HG03342 (cell line): ENCODE results near the gene AHCYL1.

Source experiments
- ATAC-seq: cut with Tn5 transposase; IDR thresholded peaks from one replicate; pipeline ENCODE4 v1.9.1; 2021; ENCODE audit warnings: mild to moderate bottlenecking, moderate library complexity; ENCODE audit not compliant: unreplicated experiment

Gene AHCYL1

DNA sequence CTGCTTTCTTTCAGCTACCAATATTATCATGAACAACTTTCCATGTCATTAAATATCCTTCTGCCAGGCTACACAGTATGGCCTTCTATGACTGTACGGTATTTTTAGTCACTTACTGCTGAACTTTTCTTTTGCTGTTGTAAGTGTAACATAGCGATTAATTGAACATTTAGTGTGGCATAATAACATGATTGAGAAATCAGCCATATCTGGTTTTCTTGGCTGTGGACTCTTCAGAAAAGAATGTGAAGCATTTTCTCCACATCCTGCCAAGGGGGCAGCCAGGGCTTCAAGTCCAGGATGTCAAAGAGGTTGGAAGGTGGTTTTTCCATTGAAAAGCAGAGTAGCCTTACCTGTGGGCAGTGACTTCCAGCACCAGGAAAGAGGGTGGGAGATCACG, 8.8 kb upstream of the AHCYL1 start:
- ATAC-seq = no peak

DNA sequence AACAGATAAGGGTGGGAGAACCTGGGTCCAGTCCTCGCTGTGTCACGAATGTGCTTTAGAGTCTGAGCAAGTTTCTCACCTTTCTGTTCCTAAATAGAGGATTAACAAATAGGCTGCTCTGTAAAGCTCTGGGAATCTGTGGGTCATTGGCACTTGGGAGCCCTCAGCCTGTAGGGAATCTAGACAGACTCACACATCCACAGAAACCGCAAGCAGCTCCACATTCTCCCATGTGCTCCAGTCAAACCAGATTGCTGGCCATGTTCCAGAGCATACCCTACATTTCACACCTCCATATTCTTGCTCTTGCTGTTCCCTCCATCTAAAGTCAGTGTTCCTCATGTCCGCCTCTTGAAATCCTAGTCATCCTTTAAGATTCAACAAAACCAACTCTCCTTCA, 7.8 kb upstream of the AHCYL1 start:
- ATAC-seq = no peak

DNA sequence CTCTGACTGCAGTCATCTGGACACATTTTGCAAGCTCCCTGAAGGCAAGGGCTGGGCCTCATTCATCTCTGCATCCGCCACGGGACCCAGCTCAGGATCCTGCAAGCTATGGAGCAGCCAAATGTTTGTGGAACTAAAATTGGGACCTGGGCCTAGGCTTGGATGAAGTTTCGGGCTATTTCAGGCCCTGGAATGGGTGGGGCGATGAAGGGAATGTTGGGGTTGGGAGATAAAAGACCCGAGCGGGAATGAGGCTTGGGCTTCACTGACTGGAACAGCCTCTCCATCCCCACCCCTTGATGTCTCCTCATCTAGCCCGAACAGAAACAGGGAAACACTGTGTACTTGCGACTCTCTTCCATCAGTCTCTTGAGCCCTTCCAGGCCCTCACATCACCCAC, 7.3 kb upstream of the AHCYL1 start:
- no peak for ATAC-seq

DNA sequence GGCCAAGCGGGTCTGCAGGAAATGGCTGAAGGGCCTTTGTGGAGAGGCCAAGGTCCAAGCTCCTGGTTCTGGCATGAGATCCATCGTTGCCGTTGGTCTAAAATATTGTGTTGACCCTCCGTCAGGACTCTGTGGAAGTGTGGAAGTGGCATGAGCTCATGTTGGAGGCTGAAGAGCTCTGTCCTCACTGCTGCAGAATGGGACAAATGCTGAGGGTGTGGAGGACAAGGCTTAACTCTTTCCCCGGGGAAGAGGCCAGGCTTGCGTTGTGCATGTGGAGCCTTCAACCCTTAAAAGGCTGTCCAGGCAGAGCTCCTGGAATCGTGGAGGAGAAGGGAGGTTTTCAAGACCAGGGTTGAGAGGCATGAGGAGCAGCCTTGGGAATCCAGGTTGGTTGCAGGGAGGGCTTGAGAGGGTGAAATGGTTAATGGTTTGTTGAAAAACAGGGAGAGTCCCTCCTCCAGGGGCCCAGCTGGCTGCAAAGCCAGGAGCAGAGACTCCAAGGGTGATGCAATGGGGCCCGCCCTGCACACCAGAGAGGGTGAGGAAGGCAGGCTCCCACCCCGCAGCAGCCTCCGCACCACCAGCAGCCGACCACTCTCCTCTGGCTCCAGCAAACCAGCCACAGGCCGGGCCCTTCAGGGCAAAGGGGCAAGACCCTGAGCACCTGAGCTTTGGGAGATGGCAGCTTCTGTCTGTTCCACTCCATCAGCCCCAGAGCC, 6.7 kb upstream of the AHCYL1 start:
- ATAC-seq = no peak

DNA sequence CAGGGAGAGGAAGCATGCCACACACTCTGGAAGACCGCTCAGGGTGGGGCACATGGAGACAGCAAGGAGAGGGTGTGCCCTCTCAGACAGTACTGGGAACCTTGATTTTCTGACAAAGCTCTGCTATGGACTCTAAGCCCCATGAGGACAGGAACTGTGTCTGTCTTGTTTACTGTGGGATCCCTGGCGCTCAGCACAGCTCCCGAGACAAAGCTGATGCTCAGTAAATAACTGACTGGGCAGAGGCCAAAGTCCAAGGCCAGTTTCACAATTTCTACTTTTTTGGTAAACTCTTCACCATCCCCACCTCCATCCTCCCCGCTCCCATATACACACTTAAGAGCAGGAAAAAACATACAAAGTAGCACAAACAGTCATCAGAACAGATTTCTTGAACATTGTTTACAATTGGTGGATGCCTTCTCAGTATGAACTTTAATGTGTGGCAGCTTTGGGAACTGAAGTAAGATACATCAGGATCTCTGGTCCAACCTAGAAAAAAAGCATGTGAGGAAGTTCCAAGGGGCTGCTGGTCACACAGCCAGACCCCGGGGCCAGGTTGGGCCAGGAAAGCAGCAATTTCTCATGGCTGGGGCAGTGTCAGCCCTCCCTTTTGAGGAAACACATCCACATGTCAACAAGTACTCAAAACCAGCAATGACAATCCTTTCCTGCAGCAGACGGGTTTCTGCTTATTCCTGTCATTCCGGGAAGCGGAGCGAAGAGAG, 5.6 kb upstream of the AHCYL1 start:
- no peak for ATAC-seq

DNA sequence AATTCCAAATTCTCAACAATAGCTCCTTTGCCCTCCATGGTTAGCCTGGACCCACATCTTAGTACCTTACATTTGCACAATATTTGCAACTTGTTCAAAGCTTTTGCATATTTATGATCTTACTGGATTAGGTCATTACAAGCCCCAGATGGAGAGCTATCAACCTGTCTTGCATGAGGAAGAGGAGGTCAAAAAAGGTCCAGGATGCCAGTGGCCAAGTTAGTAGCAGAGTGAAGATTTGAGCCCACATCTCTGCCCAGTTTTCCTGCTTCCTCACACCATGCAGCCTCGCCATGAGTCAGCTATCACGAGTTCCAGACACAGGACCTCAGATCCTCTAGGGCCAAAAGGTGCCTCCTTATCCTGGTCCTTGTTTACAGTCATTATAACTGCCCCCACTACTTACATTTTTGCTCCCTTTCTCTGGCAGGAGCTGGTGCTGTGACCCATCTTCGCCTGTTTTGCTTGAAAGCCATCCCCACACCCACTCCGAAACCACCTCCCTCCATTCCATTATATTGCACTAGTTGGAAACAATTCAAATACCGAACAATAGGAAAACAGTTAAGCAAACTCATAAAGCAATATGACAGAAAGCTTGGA, 5.0 kb upstream of the AHCYL1 start:
- no peak for ATAC-seq

DNA sequence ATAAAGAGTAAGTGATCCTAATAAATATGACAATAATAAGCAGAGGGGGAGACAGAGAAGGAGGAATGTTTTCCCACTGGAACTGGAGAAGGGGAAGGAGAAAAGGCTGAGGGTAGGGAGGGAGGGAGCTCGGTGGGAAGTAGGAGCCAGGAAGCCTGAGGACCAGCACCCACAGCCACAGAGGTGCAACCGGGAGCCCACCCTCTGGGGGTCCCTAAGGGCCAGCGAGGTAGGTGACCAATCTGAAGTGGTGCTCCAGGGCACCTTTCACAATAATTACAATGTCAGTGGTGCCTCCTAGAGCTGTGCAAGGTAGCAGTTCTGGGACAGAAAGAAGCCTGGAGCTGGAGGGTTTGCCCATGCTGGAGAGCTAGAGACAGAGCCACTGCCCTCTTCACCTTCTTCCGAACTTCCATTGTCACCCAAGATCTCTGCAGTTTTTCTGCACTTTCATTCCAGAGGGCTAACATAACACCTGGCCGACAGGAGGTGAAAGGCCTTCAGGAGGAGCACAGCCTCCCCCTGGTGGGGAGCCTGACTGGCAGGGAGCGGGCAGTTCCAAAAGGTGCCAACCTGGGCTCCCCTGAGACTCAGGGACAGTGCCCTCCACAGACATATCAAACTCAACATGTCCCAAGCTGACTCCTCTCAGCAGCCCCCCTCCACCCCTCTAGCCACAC, 4.1 kb upstream of the AHCYL1 start:
- no peak for ATAC-seq

DNA sequence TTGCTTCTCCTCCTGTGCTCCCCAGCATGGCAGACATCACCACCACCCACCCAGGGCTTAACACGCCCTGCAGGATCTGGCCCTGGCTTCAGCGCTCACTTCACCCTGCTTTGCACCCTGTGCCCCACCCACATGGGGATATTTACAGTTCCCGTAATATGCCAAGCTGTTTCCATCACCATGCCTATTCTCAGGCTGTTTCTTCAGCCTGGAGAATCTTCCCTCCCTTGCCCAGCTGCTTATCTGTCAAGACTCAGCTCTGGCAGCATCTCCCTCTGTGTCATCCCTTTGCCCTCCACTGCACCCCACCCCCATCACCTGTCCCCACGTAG, 3.6 kb upstream of the AHCYL1 start:
- no peak for ATAC-seq

DNA sequence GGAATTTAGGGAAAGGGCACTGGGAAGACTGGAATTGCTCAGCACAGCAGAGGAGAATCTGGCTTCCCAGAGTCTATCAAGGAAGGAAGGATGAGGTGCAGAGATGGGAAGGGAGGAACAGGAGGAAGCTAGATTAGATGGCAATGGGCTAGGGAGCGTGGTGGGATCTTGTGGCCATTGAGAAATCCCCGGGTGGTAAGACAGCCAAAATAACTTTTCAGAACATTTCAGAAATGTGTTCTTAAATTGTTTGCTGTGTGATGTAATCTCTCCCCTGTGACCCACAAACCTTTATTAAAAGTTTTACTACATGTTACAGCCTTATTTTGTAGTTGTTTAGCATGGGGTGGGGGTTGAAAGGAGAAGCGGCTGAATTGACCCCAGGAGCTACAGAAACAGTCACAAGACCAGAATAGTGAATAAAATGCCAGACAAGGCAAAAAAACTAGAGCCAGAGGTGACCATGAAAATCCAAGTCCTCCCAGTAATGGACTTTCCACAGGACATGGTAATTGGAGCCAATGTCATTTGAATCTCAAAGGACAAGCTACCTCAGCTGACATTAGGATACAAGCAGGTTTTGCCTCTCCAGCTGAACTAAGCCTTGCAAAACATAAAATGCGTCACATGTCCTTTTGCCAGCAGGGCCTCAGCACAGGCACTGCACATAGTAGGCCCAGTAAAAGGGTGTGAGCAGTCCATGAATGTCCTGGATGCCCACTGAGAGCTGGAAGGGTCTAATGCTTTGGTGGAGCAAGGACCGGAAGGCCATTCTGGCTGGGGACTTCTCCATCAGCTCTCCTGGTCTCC, 980 bp upstream of the AHCYL1 start:
- no peak for ATAC-seq

DNA sequence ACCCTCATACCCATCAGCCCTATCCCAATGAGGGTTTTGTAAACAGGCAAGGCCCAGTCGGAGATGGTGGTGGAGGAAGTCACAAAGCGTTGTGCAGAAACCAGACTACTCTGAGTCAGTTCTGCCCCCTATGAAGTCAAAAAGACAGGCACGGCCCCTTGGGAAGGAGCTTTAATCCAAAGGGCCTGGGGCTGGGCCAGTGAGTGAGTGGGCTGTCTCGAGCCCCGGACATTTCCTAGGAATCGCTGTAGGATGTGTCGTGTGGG, 442 bp upstream of the AHCYL1 start:
- peak; percentile 1 for ATAC-seq

DNA sequence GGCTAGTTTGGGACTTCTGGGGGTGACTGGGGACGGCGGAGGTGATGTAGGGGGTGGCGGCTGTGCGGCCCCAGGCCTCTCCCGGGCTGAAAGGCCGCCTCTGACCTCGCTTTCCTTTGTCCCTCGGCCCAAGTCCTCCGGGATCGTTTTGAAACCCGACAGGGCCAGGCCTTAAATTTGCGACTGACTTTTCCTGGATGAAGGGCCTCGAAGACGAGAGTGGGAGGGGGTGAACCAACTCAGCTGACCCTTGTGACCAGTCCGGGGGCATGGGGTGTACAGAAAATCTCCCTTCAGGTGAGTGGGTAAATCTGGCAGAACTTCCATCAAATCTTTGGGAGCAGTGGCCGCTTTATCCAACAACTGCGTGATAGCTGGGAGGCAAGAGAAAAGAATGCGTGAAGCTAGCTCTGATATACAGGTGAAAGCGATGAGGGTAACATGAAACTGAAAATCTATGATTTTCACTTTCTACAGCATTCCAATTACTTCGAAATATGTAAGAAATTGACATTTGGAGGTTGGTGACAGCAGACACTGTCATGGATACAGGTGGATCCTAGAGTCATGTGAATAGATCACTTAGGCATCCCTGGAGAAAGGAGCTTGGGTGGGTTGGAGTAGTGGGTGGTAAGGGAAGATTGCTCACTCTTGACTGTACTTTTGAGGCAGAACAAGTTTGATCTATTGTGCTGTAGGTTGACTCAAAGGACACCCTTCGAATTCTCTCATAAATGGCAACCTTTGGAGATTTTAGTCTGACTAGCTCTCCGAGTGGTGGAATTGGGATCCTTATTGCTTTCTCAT, 885 bp downstream of the AHCYL1 start:
- ATAC-seq = no peak

DNA sequence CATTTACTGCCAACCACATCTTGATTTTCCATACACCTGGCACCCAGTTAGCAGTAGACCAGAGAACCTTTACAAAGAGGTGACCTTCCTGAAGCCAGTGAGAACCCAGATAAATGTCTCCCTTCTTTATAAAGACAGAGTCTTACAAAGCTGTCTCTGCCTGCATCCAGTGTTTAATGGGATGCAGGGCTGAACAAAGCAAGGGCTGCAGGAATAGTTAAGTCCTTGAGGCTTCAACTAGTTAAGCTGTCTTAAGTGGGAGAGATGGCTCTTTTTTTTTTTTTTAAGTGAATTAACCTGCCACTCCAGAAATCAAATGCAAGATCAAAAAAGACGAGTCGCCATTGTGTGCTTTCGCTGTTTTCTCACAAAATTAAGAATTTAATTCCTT, 1.5 kb downstream of the AHCYL1 start:
- no peak for ATAC-seq

DNA sequence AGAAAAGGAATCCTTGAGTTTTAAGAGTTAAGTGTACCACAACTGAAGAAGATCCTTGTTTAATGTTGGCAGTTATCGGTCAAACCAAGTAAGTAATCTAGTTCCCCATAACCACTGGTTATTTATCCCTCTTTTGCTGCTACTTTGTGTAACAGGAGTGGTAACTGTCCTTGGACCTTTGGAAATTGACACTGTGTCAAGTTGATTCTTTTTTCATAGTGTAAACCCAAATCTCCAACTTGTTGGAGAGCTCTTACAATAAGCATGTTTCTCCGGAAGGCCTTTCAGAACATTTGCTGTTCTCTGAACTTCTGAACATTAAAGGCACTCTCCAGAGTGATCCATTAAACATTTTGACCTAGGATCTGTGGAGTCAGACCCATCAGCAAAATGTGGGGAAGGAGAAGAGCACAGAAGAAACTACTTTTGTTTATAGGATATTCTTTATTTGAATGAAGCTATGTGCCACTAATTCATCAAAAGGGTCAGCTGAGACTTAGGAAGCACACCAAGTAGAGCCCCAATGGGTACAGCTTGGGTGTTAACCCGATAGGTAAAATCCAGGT, 3.9 kb downstream of the AHCYL1 start:
- ATAC-seq = no peak

DNA sequence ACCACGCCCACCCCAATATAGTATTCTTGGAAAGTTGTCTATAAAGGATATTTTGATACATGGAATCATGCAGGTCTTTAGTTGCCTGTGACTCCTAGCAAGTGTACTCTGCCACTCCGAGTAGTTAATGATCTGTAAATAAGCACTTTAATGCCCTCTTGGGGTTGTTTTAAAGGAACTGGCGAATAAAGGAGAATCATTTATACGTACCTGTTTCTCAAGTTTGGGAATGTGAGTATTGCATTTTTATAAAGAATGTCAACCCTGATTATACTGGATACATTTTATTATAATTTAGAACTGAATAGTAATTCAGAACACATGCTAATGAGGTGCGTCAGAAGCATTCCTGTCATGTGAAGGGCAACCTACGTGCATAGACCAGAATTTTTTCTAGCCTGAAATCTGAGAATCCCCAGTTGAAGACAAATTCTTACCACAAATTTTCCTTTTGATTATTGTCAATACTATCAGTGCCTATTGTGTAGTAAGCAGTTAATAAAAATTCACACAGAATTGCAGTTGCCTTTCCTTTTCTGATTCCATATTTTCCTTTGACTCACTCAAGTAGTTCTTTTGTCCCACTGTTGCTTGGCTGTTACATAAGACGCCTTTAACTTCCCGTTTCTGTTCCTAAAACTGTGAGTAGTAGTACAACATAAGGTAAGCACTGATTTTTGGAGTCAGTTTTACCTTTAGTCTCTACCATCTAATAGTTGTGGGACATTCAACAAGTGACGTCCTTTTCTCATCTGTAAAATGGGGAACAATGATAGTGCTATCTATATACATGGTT, 5.1 kb downstream of the AHCYL1 start:
- ATAC-seq = no peak

DNA sequence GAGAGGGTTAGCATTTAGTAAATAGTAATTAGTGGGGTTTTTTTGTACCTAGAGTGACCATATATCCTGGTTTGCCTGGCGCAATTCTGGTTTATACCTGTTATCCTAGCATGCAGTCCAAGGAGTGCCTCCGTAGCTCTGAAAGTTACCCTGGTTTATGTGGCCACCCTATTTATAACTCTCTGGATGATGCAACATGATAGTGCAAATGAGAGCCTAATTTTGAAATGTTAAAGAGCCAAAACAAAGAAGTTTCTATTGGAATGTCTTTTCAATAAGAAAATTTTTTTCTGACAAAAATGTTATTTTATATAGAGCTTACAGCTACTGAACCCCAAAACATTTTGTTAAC, 5.7 kb downstream of the AHCYL1 start:
- ATAC-seq = no peak

DNA sequence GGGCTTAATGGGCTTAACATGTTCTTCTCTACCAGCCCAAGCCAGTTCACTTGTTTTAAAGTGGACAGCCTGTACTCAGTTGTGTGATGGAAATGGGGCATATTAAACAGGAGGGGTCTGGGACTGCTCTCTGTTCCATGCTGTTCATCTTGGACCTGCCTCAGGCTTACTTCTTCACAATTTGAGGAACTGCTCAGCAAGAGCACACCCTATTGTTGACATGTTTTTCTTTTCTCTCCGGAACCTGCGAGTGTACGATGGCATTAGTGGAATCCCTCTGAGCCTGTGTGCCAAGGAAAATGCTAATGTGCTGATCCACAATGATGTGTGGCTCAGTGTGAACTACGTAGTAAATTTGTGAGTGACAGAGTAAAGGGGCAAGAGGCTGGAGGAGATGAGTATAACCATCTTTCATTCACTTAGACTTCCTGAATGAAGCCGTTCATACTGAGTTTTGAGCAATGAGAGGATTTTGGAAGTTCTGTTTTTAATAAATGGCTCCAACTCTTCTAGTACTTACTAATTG, 6.9 kb downstream of the AHCYL1 start:
- ATAC-seq = no peak

DNA sequence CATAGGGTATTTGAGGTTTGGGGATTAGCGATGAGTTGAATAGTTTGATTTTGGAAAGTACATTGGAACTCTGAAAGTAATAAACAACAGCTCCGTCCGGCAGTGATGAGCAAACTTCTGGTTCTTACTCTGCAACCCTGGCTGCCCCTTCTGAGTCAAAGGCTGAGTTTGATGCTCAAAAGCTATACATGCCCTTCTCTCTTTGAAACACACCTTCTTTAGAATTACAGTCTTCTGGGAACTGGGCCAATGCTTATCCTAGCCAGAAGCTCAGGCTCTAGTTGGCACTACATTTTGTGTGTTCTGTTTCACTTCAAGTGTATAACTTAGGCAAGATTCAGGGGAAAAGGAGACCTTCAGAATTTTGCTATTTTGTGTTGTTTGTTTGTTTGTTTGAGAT, 9.3 kb downstream of the AHCYL1 start:
- ATAC-seq = no peak

DNA sequence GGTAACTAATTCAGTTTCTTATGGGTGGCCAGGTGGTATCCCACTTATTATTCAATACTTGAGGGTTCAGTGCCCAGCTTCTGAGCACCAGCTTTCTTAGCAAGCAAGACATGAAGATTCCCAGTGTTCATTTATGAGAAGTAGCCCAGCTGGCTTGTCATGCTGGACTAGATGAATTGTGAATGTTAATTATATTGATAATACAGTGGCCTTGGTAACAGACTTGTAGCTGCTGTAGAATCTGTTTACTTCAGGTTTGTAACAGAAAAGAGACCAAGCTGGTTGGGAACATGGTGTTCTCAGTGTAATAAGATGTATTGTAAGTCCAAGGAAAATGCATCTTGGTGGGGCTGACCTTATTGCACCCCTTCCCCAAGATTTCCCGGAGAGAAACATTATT, 10.1 kb downstream of the AHCYL1 start:
- no peak for ATAC-seq

DNA sequence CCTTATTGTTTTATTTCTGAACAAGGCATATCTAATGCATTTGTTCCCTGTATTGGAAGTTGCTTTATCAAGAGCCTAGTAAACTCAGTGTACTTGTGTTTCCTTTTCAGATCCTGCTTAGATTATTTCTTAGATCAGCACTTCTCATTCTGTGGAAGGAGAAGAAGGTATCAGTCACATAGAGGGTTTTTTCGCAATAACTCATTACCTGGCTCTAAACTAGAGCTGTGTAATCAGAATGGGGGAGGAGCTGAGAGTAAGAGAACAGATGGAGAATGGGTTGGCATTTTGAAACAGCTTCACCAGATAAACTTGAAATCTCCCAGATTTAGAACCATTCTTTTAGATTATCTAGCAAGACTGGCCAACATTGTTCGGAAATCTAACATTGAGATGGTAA, 11.0 kb downstream of the AHCYL1 start:
- no peak for ATAC-seq
